HL-60 (cell line): Measurements from ENCODE around the gene WDR48.

ENCODE experiments used
- DNase-seq, 2 experiments: peaks; one replicate each; pipeline ENCODE4 v3.0.0-alpha.2; 2010 to 2020; ENCODE audit warnings: low read depth in 1 of 2, low spot score in 1 of 2
- H3K27ac ChIP-seq: fragments of 250-450 bp; sonication (Bioruptor Pico); replicated peaks from 2 replicates; pipeline ENCODE4 v1.5.1; 2020; ENCODE audit warnings: mild to moderate bottlenecking, moderate library complexity
- H3K27me3 ChIP-seq: fragments of 250-450 bp; sonication (Bioruptor Pico); 2 replicates; pipeline ENCODE4 v1.5.1; 2021; ENCODE audit warnings: mild to moderate bottlenecking, moderate library complexity; ENCODE audit not compliant: insufficient read depth, poor library complexity, severe bottlenecking
- H3K4me3 ChIP-seq: replicated peaks from 2 replicates; pipeline ENCODE4 v1.5.1; 2011; ENCODE audit warnings: mild to moderate bottlenecking, control low read depth, low read length; ENCODE audit not compliant: insufficient read depth
- GABPA ChIP-seq: IDR thresholded peaks from 2 replicates; pipeline ENCODE4 v1.6.1; 2012; ENCODE audit warnings: low read depth
- POLR2AphosphoS5 ChIP-seq: IDR thresholded peaks from 2 replicates; pipeline ENCODE4 v1.6.1; 2012; ENCODE audit warnings: low read depth
- SPI1 ChIP-seq: IDR thresholded peaks from 2 replicates; pipeline ENCODE4 v1.6.1; 2012; ENCODE audit warnings: low read depth, mild to moderate bottlenecking, borderline replicate concordance
- TF ChIP-seq, protein P1 (sequence below): IDR thresholded peaks from 2 replicates; pipeline ENCODE4 v1.6.1; 2012; ENCODE audit warnings: low read depth; ENCODE audit not compliant: insufficient replicate concordance
- TF ChIP-seq, protein P2 (sequence below): IDR thresholded peaks from one replicate; pipeline ENCODE4 v1.5.1; 2011; ENCODE audit warnings: low read length, control low read depth, inconsistent platforms; ENCODE audit not compliant: insufficient read depth

WDR48 gene

GRCh38 chr3:39022286-39022630, 29.6 kb upstream of the WDR48 start:
- no peak overlapping the region for H3K27ac ChIP-seq
- peaks cover 4% of the 10 kb centered on the region for H3K27me3 ChIP-seq
- DNase-seq = no peak
- TF ChIP-seq POLR2AphosphoS5 = no peak
- TF ChIP-seq GABPA = no peak
- TF ChIP-seq, protein P1, sequence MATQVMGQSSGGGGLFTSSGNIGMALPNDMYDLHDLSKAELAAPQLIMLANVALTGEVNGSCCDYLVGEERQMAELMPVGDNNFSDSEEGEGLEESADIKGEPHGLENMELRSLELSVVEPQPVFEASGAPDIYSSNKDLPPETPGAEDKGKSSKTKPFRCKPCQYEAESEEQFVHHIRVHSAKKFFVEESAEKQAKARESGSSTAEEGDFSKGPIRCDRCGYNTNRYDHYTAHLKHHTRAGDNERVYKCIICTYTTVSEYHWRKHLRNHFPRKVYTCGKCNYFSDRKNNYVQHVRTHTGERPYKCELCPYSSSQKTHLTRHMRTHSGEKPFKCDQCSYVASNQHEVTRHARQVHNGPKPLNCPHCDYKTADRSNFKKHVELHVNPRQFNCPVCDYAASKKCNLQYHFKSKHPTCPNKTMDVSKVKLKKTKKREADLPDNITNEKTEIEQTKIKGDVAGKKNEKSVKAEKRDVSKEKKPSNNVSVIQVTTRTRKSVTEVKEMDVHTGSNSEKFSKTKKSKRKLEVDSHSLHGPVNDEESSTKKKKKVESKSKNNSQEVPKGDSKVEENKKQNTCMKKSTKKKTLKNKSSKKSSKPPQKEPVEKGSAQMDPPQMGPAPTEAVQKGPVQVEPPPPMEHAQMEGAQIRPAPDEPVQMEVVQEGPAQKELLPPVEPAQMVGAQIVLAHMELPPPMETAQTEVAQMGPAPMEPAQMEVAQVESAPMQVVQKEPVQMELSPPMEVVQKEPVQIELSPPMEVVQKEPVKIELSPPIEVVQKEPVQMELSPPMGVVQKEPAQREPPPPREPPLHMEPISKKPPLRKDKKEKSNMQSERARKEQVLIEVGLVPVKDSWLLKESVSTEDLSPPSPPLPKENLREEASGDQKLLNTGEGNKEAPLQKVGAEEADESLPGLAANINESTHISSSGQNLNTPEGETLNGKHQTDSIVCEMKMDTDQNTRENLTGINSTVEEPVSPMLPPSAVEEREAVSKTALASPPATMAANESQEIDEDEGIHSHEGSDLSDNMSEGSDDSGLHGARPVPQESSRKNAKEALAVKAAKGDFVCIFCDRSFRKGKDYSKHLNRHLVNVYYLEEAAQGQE = no peak
- TF ChIP-seq SPI1 = no peak
- TF ChIP-seq, protein P2, sequence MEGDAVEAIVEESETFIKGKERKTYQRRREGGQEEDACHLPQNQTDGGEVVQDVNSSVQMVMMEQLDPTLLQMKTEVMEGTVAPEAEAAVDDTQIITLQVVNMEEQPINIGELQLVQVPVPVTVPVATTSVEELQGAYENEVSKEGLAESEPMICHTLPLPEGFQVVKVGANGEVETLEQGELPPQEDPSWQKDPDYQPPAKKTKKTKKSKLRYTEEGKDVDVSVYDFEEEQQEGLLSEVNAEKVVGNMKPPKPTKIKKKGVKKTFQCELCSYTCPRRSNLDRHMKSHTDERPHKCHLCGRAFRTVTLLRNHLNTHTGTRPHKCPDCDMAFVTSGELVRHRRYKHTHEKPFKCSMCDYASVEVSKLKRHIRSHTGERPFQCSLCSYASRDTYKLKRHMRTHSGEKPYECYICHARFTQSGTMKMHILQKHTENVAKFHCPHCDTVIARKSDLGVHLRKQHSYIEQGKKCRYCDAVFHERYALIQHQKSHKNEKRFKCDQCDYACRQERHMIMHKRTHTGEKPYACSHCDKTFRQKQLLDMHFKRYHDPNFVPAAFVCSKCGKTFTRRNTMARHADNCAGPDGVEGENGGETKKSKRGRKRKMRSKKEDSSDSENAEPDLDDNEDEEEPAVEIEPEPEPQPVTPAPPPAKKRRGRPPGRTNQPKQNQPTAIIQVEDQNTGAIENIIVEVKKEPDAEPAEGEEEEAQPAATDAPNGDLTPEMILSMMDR = no peak
- no peak overlapping the region for H3K4me3 ChIP-seq

- TF ChIP-seq GABPA (no peak), SPI1 (no peak), POLR2AphosphoS5 (no peak)
- TF ChIP-seq, protein P1 = no peak
- TF ChIP-seq, protein P2 = no peak
- no peak overlapping the region for H3K27ac ChIP-seq
- no peak overlapping the region for H3K4me3 ChIP-seq
- H3K27me3 ChIP-seq = peaks cover 2% of the 10 kb centered on the region
- DNase-seq = no peak
Observed at GRCh38 chr3:39024497-39024896, 27.3 kb upstream of the WDR48 start.

DNA sequence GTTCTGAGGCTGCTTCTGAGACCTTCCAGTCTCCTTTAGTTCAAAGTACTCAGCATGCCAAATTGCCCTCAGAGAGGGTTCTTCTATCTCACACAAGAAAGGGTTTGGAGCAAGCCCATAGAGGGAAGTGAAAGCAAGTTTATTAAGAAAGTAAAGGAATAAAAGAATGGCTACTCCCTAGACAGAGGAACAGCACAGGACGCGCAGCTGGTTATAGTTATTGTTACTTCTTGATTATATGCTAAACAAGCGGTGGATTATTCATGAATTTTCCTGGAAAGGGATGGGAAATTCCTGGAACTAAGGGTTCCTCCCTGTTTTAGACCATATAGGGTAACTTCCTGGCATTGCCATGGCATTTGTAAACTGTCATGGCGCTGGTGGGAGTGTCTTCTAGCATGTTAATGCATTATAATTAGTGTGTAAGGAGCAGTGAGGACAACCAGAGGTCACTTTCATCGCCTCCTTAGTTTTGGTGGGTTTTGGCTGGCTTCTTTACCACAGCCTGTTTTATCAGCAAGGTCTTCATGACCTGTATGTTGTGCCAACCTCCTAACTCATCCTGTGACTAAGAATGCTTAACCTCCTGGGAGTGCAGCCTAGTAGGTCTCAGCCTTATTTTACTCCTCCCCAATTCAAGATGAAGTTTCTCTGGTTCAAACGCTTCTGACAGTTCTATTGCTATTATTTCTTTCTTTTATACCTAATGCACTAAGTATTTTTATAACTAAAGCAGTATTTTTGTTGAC, 26.4 kb upstream of the WDR48 start:
- peaks cover 2% of the 10 kb centered on the region for H3K27me3 ChIP-seq
- H3K4me3 ChIP-seq = no peak overlapping the region
- no peak overlapping the region for H3K27ac ChIP-seq
- TF ChIP-seq, protein P2 = no peak
- TF ChIP-seq POLR2AphosphoS5 (no peak), SPI1 (no peak), GABPA (no peak)
- TF ChIP-seq, protein P1 = no peak
- no peak for DNase-seq
